CD14-positive monocyte (primary cell): ENCODE results near the gene AGXT2. TPM values are rescaled to one million over a fixed set of nuclear protein-coding genes. Genes with fewer than 3 reads are reported as not detected.

Experiments
- DNase-seq, 3 donors: peaks; one replicate each; pipeline ENCODE4 v3.0.0-alpha.2; 2011 to 2022
- H2AFZ ChIP-seq: 2 replicates; pipeline ENCODE4 v1.6.0; 2012; ENCODE audit warnings: mild to moderate bottlenecking, low read depth, low read length, inconsistent platforms; ENCODE audit not compliant: insufficient read depth, poor library complexity, severe bottlenecking
- H3K27ac ChIP-seq, 2 donors: 1 replicate in 1 of 2; 2 replicates in 1 of 2; pipeline ENCODE4 v1.5.1; 2012 to 2013; ENCODE audit warnings: low read length in 2 of 2, control low read depth in 1 of 2, inconsistent platforms in 1 of 2, low read depth in 1 of 2, mild to moderate bottlenecking in 1 of 2
- H3K27me3 ChIP-seq, 2 donors: one replicate each; pipeline versions ENCODE4 v1.6.0 to v1.6.1; 2011 to 2013; ENCODE audit warnings: low read length in 2 of 2; ENCODE audit not compliant: control insufficient read depth in 2 of 2, insufficient read depth in 2 of 2
- H3K36me3 ChIP-seq, 2 donors: replicated peaks in 1 of 2; 1 replicate in 1 of 2; 2 replicates in 1 of 2; pipeline versions ENCODE4 v1.5.1 to v1.6.1; 2012 to 2013; ENCODE audit warnings: low read length in 2 of 2, control low read depth in 1 of 2, inconsistent platforms in 1 of 2, mild to moderate bottlenecking in 1 of 2; ENCODE audit not compliant: insufficient read depth in 2 of 2, control insufficient read depth in 1 of 2
- H3K4me1 ChIP-seq, 2 donors: 1 replicate in 1 of 2; 2 replicates in 1 of 2; pipeline versions ENCODE4 v1.5.1 to v1.6.1; 2012 to 2013; ENCODE audit warnings: low read length in 2 of 2, control low read depth in 1 of 2, inconsistent platforms in 1 of 2, mild to moderate bottlenecking in 1 of 2, moderate library complexity in 1 of 2; ENCODE audit not compliant: insufficient read depth in 2 of 2, control insufficient read depth in 1 of 2
- H3K4me2 ChIP-seq: replicated peaks from 2 replicates; pipeline ENCODE3; 2012; ENCODE audit warnings: low read length, moderate library complexity, mild to moderate bottlenecking; ENCODE audit not compliant: poor library complexity, severe bottlenecking; ENCODE audit errors: extremely low read depth
- H3K4me3 ChIP-seq, 3 experiments: fragments of 200-600 bp in 1 of 3; sonication (generic) in 1 of 3; replicated peaks in 1 of 3; 1 replicate in 2 of 3; 2 replicates in 1 of 3; pipeline ENCODE4 v1.5.1; 2011 to 2013; ENCODE audit warnings: low read length in 3 of 3, mild to moderate bottlenecking in 3 of 3, control low read depth in 2 of 3, low read depth in 2 of 3, inconsistent platforms in 1 of 3, moderate library complexity in 1 of 3
- H3K79me2 ChIP-seq: 2 replicates; pipeline ENCODE4 v1.6.0; 2012; ENCODE audit warnings: mild to moderate bottlenecking, control low read depth, inconsistent platforms, low read length, moderate library complexity; ENCODE audit not compliant: insufficient read depth
- H3K9ac ChIP-seq: 2 replicates; pipeline ENCODE4 v1.6.0; 2017; ENCODE audit warnings: low read length, mild to moderate bottlenecking; ENCODE audit not compliant: insufficient read depth, poor library complexity, severe bottlenecking
- H3K9me3 ChIP-seq, 2 donors: replicated peaks in 1 of 2; 1 replicate in 1 of 2; 2 replicates in 1 of 2; pipeline versions ENCODE4 v1.5.1 to v1.6.1; 2012 to 2013; ENCODE audit warnings: low read length in 2 of 2, control low read depth in 1 of 2; ENCODE audit not compliant: control insufficient read depth in 1 of 2, insufficient read depth in 1 of 2
- H4K20me1 ChIP-seq: 2 replicates; pipeline ENCODE4 v1.6.0; 2012; ENCODE audit warnings: mild to moderate bottlenecking, low read length, control low read depth, moderate library complexity; ENCODE audit not compliant: insufficient read depth
- H3K27ac Mint-ChIP-seq, 7 donors: one replicate each; pipeline ENCODE4 v1.8.0; 2020; ENCODE audit warnings: mild to moderate bottlenecking in 7 of 7, mixed read lengths in 7 of 7, moderate library complexity in 6 of 7, inconsistent platforms in 2 of 7
- H3K27me3 Mint-ChIP-seq, 3 donors: one replicate each; pipeline ENCODE4 v1.8.0; 2021 to 2022; ENCODE audit warnings: low read depth in 3 of 3, mild to moderate bottlenecking in 3 of 3, mixed read lengths in 3 of 3, moderate library complexity in 3 of 3, inconsistent platforms in 1 of 3
- H3K36me3 Mint-ChIP-seq, 2 donors: one replicate each; pipeline ENCODE4 v1.8.0; 2020; ENCODE audit warnings: mixed read lengths in 2 of 2, inconsistent platforms in 1 of 2, mild to moderate bottlenecking in 1 of 2
- H3K4me1 Mint-ChIP-seq: one replicate; pipeline ENCODE4 v1.8.0; 2020; ENCODE audit warnings: mild to moderate bottlenecking, mixed read lengths
- H3K4me3 Mint-ChIP-seq, 2 donors: one replicate each; pipeline ENCODE4 v1.8.0; 2020; ENCODE audit warnings: mild to moderate bottlenecking in 2 of 2, mixed read lengths in 2 of 2, moderate library complexity in 1 of 2
- H3K9me3 Mint-ChIP-seq, 7 donors: one replicate each; pipeline ENCODE4 v1.8.0; 2020 to 2022; ENCODE audit warnings: mixed read lengths in 7 of 7, mild to moderate bottlenecking in 6 of 7, moderate library complexity in 6 of 7, inconsistent platforms in 2 of 7
- CTCF ChIP-seq: fragments of 200-600 bp; IDR thresholded peaks from one replicate; pipeline ENCODE4 v1.8.0; 2022; ENCODE audit warnings: antibody characterized with exemption, mild to moderate bottlenecking
- WGBS: methylation state at CpG from one replicate; pipeline ENCODE4 v1.1.5; 2013; ENCODE audit warnings: missing lambda C conversion rate; ENCODE audit not compliant: insufficient coverage; 5-methylcytosine and 5-hydroxymethylcytosine counted together
- intact Hi-C, 2 donors: fragments of 100-400 bp; cut with micrococcal nuclease; formaldehyde crosslinking; loops; one replicate each; pipeline versions ENCODE4 v1.15.0 to v1.15.1; 2023
- polyA plus RNA-seq, 3 donors: library from polyadenylated mRNA; depleted of rRNA in 1 of 3; unstranded in 2 of 3; stranded (reverse) in 1 of 3; fragments of 300-500 nt in 2 of 3; fragments of >200 nt in 1 of 3; fragmentation: Illumina TruSeq in 2 of 3; gene quantifications; 1 replicate in 2 of 3; 2 replicates in 1 of 3; pipeline ENCODE4 v1.2.3, GENCODE V29; 2012 to 2021

Gene AGXT2
- polyA plus RNA-seq, 3 donors, result not detected

GRCh38 chr5:35012365-35012764, 35.4 kb downstream of the AGXT2 start:
- Histone ChIP-seq H3K4me1 (peaks cover 0 to 2% of the 10 kb centered on the region in 2 donors), H3K36me3 (no peaks in the 10 kb centered on the region), H3K4me3 (no peak overlapping the region), H3K9me3 (no peaks in the 10 kb centered on the region), H3K79me2 (no peaks in the 10 kb centered on the region), H3K9ac (no peak overlapping the region), H3K4me2 (no peak overlapping the region), H2AFZ (no peak overlapping the region), H4K20me1 (no peaks in the 10 kb centered on the region), H3K27me3 (peaks cover 0 to 2% of the 10 kb centered on the region in 2 donors), H3K27ac (no peak overlapping the region)
- DNase-seq, result no peak
- Mint-ChIP-seq H3K9me3 (peaks cover under 1 to 8% (median 2%) of the 10 kb centered on the region in 7 donors), H3K4me1 (peaks cover 6% of the 10 kb centered on the region), H3K4me3 (no peak overlapping the region), H3K27ac (no peak overlapping the region), H3K36me3 (no peaks in the 10 kb centered on the region), H3K27me3 (peaks cover 0 to 5% (median 5%) of the 10 kb centered on the region in 3 donors)
- intact Hi-C loops, result no loop called here
- WGBS, result no CpG with 5 or more reads among the region's 3 CpGs
- no peak for TF ChIP-seq CTCF

GRCh38 chr5:35010676-35011075, 37.1 kb downstream of the AGXT2 start:
- Histone ChIP-seq H4K20me1 (no peaks in the 10 kb centered on the region), H3K9me3 (no peaks in the 10 kb centered on the region), H3K4me1 (no peaks in the 10 kb centered on the region), H3K9ac (no peak overlapping the region), H3K79me2 (no peaks in the 10 kb centered on the region), H2AFZ (no peak overlapping the region), H3K4me2 (no peak overlapping the region), H3K36me3 (no peaks in the 10 kb centered on the region), H3K27ac (no peak overlapping the region), H3K4me3 (no peak overlapping the region), H3K27me3 (peaks cover 0 to 2% of the 10 kb centered on the region in 2 donors)
- peaks cover 0 to 8% (median 5%) of the 10 kb centered on the region in 3 donors for H3K27me3 Mint-ChIP-seq
- H3K27ac Mint-ChIP-seq, result no peak overlapping the region
- intact Hi-C loops, result no loop called here
- H3K4me3 Mint-ChIP-seq, result no peak overlapping the region
- peaks cover 0 to 6% (median 2%) of the 10 kb centered on the region in 7 donors for H3K9me3 Mint-ChIP-seq
- no peaks in the 10 kb centered on the region for H3K4me1 Mint-ChIP-seq
- TF ChIP-seq CTCF, result no peak
- H3K36me3 Mint-ChIP-seq, result no peaks in the 10 kb centered on the region
- no peak for DNase-seq
